ENCODE results near the gene IRAG1.
A peak's percentile ranks its signal among the peaks of the same experiment; 100 is the strongest.
"Not testable (repeated sequence)": the region's sequence is repeated elsewhere in the genome, so short reads cannot be mapped to it uniquely, and the experiment has no call there.

The IRAG1 gene

DNA sequence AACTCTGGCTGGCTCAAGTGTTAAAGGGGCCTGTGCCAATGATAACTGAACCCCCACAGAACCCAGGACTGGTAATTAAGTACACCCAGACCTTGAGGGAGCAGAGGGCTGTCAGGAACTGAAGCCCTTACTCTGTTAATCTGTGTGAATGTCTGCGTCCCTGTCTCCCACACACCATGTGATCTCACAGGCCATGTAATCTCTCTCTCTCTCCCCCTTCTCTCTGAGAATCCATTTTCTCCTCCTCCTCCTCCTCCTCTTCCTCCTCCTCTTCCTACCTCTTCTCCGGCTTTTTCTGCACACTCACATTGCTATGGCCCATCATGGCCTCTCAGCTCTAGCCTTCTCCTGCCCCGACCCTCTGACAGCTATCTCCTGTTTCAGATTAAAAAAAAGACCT lies 14.6 kb upstream of the IRAG1 start:
- DNase-seq (ENCODE audit: low spot score): no peak

GRCh38 chr11:10701982-10702381 lies 8.4 kb upstream of the IRAG1 start:
- DNase-seq (ENCODE audit: low spot score): peak; percentile 7

DNA sequence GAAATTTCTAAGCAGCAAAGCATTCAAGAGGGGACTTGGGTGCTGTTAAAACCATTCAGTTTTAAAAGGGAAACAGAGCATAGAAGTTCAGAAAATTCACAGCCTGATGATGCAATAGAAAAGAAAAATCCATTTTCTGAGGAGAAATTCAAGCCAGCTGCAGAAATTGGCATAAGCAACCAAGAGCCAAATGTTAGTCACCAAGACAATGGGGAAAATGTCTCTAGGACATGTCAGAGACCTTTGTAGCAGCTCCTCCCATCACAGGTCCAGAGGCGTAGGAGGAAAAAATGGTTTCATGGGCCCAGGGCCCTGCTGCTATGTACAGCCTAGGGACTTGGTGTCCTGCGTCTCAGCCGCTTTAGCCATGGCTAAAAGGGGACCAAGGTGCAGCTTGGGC lies 5.5 kb upstream of the IRAG1 start:
- DNase-seq (ENCODE audit: low spot score): no peak

- DNase-seq (ENCODE audit: low spot score): no peak
Measured at GRCh38 chr11:10697323-10697620, 3.7 kb upstream of the IRAG1 start.

- DNase-seq (ENCODE audit: low spot score): no peak
Measured at GRCh38 chr11:10696468-10697322, 3.1 kb upstream of the IRAG1 start.

GRCh38 chr11:10695833-10696232 lies 2.3 kb upstream of the IRAG1 start:
- DNase-seq (ENCODE audit: low spot score): no peak

DNA sequence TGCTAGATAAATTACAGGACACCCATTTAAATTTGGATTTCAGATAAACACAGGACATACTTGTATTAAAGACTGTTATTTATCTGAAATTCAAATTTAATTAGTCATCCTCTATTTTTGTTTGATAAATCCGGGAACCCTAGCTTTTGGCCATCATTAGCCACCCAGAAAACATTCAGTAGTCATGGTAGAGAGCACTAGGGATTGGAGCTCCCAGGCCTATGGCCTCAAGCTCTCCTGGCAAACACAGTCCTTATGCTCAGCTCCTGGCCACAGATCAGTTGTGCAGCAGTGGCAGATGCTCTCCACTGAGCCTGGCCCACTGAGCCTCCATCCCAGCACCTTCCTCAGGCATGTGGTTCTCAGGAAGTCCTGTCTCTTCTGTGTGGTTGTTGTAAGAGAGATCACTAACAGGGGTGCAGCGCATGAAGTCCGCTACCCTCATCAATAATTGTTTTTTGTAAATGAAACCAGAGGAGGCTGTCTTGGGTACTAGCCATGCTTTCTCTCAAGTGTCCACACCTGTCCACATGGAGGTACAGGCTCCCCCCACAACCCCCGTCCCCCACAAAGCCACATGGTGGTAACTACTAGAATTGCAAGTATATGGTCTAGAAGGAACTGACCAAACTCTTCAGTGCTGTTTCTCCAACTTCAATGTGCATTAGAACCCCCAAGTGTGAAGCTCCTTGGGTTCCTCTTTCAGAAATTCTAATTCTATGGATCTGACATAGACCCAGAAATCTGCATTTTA lies 1.1 kb upstream of the IRAG1 start:
- DNase-seq (ENCODE audit: low spot score): no peak

DNA sequence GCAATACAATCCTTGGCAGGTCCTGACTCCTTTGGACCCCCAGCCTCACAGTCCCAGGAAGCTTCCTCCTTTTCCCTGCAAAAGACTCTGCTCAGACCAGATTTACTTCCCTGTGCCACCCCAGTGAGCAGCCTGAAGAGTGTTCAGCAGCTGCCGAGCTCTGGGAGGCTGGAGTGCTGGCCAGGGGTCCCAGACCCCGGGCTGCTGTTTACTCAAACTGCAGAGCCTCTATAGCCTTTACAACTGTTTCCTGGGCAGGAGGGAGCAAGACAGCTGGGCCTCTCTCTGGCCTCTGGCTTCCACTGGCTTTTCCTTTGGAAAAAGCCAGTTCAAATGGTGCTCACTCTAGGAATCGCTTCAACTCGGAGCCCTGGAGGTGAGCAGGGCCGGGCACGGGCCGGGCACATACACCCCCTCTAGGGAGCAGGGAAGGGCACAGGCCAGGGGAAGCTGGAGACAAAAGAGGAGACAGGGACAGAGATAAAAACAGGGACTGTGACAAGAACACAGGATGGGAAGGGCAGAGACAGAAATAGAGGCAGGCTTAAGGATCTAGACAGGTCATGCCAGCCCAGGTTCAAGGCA lies 932 bp downstream of the IRAG1 start:
- no peak for DNase-seq (ENCODE audit: low spot score)

GRCh38 chr11:10688401-10688800 lies 5.2 kb downstream of the IRAG1 start:
- no peak for DNase-seq (ENCODE audit: low spot score)

DNA sequence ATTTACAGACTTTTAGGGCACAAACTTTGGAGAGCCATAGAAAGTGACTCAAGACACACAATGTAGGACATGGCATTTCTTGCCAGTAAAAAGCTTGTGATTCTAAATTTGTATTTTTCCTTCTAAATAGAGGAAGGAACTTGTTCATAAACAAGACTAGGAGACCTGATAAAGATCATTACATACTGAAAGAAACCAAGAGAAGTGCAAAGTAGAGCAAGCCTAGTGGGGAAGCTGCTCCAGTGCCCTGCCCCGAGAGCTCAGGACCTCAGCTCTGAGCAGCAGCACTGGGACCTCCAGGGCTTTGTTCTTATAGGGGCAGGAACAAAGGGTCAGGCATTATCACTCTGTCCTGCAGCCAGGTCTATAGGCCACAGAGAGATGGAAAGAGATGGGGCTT lies 7.2 kb downstream of the IRAG1 start:
- DNase-seq (ENCODE audit: low spot score): no peak

GRCh38 chr11:10683429-10683828 lies 10.1 kb downstream of the IRAG1 start:
- DNase-seq (ENCODE audit: low spot score): no peak

DNA sequence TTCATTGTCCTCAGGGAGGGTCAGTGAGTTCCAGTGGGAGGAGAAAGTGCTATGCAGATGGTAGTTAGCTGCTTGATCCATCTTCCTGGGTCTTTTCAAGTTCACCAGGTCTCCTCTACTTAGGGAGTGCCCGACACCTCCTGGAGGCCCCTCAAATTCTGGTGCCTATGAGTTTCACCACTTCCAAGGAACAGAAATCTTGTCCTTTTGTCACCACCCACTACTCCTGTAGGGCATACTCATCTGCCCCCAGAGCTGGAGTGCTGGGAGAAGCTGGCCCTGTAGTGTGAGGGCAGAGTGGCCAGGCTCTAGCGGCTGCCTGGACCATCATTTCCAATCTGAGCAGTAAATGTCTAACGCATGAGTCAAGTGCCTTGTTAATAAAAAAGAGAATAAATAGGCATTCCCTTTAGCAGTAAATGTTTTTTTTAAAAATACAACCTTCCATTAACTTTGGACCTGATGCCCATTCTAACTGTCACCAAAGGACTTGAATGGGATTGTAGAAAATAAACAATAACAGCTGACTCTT lies 12.5 kb downstream of the IRAG1 start:
- DNase-seq (ENCODE audit: low spot score): no peak

DNA sequence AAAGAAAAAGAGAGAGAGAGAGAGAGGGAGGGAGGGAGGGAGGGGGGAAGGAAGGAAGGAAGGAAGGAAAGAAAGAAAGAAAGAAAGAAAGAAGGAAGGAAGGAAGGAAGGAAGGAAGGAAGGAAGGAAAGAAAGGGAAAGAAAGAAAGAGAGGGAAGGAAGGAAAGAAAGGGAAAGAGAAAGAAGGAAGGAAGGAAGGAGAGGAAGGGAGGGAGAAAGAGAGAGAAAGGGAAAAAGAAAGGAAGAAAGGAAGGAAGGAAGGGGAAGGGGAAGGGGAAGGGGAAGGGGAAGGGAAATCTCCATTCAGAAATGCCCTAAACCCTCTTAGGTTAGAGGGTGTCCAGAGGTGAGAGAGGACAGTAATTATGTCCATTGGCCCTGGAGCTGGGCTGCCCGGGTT lies 13.3 kb downstream of the IRAG1 start:
- DNase-seq (ENCODE audit: low spot score): not testable (repeated sequence)

- DNase-seq (ENCODE audit: low spot score): no peak
Measured at GRCh38 chr11:10679644-10680043, 13.9 kb downstream of the IRAG1 start.

DNA sequence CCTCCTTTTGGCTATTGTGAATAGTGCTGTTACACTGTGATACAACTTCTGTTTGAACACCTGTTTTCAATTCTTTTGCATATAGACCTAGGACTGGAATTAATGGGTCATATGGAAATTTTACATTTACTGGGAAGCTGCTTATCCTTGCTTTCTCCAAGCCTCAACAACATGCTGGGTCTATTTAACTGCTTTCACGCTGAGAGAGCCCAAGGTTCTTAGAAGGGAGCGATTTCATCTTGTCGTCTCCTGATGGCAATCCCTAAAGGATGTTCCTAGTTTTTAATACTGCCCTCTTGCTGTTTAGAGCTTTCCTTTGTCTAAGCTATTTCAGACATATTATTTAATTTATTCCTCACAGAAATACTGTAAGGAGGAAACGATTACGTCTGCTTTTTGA lies 15.5 kb downstream of the IRAG1 start:
- DNase-seq (ENCODE audit: low spot score): peak; percentile 28

GRCh38 chr11:10676919-10677318 lies 16.6 kb downstream of the IRAG1 start:
- DNase-seq (ENCODE audit: low spot score): no peak

GRCh38 chr11:10674911-10675440 lies 18.6 kb downstream of the IRAG1 start:
- no peak for DNase-seq (ENCODE audit: low spot score)

- no peak for DNase-seq (ENCODE audit: low spot score)
Measured at GRCh38 chr11:10674440-10674855, 19.1 kb downstream of the IRAG1 start.

GRCh38 chr11:10673501-10674062 lies 20.0 kb downstream of the IRAG1 start:
- no peak for DNase-seq (ENCODE audit: low spot score)

GRCh38 chr11:10670099-10670498 lies 23.5 kb downstream of the IRAG1 start:
- no peak for DNase-seq (ENCODE audit: low spot score)

DNA sequence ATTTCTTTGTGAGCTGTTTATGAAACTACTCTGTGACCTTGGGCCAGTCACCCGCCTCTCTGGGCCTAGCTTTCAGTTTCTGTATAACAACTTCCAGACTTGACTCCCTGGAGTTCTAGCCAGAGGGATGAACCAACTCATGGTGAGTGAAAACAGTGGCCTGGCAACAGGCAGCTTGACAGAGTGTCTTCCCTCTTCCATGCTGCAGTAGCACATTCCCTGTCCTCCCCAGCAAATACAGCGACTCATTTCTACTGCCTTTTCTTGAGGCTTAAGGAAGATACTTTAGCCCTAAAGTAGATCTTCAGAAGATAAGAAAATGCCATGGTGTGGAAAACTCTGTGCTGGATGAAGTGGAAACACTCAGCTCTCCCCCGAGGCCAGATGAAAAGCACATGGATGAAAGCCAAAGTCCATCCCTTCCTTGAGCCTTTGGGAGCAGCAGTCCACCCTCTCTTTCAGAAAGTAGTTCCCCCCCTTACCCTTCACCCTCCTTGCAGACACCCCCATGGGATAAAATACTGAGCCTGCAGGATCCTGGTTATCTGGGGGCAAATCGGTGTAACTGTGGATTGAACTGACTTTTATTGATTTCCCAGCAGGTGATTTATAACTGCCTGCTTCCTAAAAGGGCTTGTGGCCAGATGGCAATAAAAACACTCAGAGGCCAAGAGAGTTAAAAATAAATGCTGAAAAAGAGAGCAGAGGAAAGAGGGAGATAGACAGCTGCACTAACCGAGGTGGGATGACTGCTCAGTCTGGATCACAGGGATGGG lies 24.1 kb downstream of the IRAG1 start:
- no peak for DNase-seq (ENCODE audit: low spot score)

DNA sequence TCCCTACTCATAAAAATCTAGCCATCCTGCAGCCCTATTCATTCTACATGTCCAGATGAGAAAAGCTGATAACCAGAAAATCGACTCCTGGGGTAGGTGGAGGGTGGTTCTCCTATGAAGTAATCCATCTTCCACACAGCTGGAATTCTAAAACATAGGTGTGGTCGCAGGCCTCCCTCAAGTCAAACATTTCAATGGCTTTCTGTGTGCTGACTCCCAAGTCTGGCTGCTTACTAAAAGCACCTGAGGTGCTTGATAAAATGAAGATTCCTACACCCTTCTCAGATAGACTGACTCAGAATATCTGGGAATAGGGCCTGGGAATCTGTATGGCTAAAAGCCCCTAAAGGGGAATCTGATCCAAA lies 26.1 kb downstream of the IRAG1 start:
- DNase-seq (ENCODE audit: low spot score): no peak

Measured in RKO (cell line).